PC-3 (cell line): Measurements from ENCODE around the gene CLSTN1. TPM values are rescaled to one million over a fixed set of nuclear protein-coding genes. Genes with fewer than 3 reads are reported as not detected.

Source experiments
- ATAC-seq: fragments of 200-7000 bp; cut with Tn5 transposase; 2 replicates; pipeline ENCODE4 v1.9.1; 2020; ENCODE audit warnings: mild to moderate bottlenecking, moderate library complexity
- BruUV-seq: library from RNA; stranded (reverse); fragments of 400-500 nt; replicated peaks from 2 replicates; lab custom pipeline; 2021; lab: Mats Ljungman, UMichigan
- CTCF ChIA-PET: fragments of 300-600 bp; sonication (Branson Sonifier 250); formaldehyde crosslinking; loops from one replicate; lab custom pipeline; 2022; ENCODE audit warnings: antibody characterized with exemption; lab: Charles Lee
- POLR2A ChIA-PET: fragments of 300-600 bp; sonication (Branson Sonifier 250); formaldehyde crosslinking; loops from one replicate; lab custom pipeline; 2022; ENCODE audit warnings: antibody characterized with exemption; ENCODE audit not compliant: unreplicated experiment; lab: Charles Lee
- DNase-seq: peaks from one replicate; pipeline ENCODE4 v3.0.0-alpha.2; 2015
- H2AFZ ChIP-seq: fragments of 300-600 bp; sonication (generic); 2 replicates; pipeline ENCODE4 v1.6.0; 2016; ENCODE audit warnings: antibody characterized with exemption, low read length
- H3F3A ChIP-seq: fragments of 300-600 bp; sonication (generic); one replicate; pipeline ENCODE4 v1.6.0; 2017; ENCODE audit warnings: antibody characterized with exemption, low read length, control low read depth, mild to moderate bottlenecking; ENCODE audit not compliant: unreplicated experiment
- H3K27ac ChIP-seq: fragments of 300-600 bp; sonication (generic); 2 replicates; pipeline ENCODE4 v1.5.1; 2016; ENCODE audit warnings: mild to moderate bottlenecking, low read length
- H3K27me3 ChIP-seq: fragments of 300-600 bp; sonication (generic); 2 replicates; pipeline ENCODE4 v1.6.1; 2016; ENCODE audit warnings: low read length, mixed read lengths
- H3K36me3 ChIP-seq: fragments of 300-600 bp; sonication (generic); 2 replicates; pipeline ENCODE4 v1.6.1; 2016; ENCODE audit warnings: low read depth, mixed run types, low read length, mixed read lengths
- H3K4me1 ChIP-seq: fragments of 300-600 bp; sonication (generic); 2 replicates; pipeline ENCODE4 v1.5.1; 2016; ENCODE audit warnings: low read length; ENCODE audit not compliant: insufficient read depth
- H3K4me2 ChIP-seq: fragments of 300-600 bp; sonication (generic); 2 replicates; pipeline ENCODE4 v1.6.0; 2016; ENCODE audit warnings: low read length
- H3K4me3 ChIP-seq: fragments of 300-600 bp; sonication (generic); 2 replicates; pipeline ENCODE4 v1.5.1; 2016; ENCODE audit warnings: mild to moderate bottlenecking, low read length, mixed read lengths
- H3K79me2 ChIP-seq: fragments of 300-600 bp; sonication (generic); 2 replicates; pipeline ENCODE4 v1.6.1; 2017; ENCODE audit warnings: low read length, mixed read lengths
- H3K9ac ChIP-seq: fragments of 300-600 bp; sonication (generic); 2 replicates; pipeline ENCODE4 v1.6.0; 2016; ENCODE audit warnings: mild to moderate bottlenecking, low read length
- H3K9me2 ChIP-seq: fragments of 300-600 bp; sonication (generic); replicated peaks from 2 replicates; pipeline ENCODE4 v1.6.1; 2016; ENCODE audit warnings: mixed run types, low read length, mixed read lengths
- H3K9me3 ChIP-seq: fragments of 300-600 bp; sonication (generic); 2 replicates; pipeline ENCODE4 v1.6.1; 2016; ENCODE audit warnings: low read length, mixed read lengths
- H4K20me1 ChIP-seq: fragments of 300-600 bp; sonication (generic); 2 replicates; pipeline ENCODE4 v1.6.1; 2016; ENCODE audit warnings: low read length, mixed read lengths
- EZH2 ChIP-seq: fragments of 300-600 bp; sonication (generic); IDR thresholded peaks from one replicate; pipeline ENCODE4 v1.6.1; 2017; ENCODE audit warnings: antibody characterized with exemption, mild to moderate bottlenecking, low read length; ENCODE audit not compliant: unreplicated experiment
- EZH2phosphoT487 ChIP-seq: fragments of 300-600 bp; sonication (generic); IDR thresholded peaks from 2 replicates; pipeline ENCODE4 v1.6.1; 2018; ENCODE audit warnings: mild to moderate bottlenecking, antibody characterized with exemption, low read length, borderline replicate concordance
- intact Hi-C: fragments of 100-400 bp; cut with micrococcal nuclease; formaldehyde crosslinking; loops from 2 replicates; pipeline ENCODE4 v1.9.0; 2023
- total RNA-seq: library from RNA; depleted of rRNA; stranded (reverse); fragments of >200 nt; gene quantifications from 2 replicates; pipeline ENCODE4 v1.2.3, GENCODE V29; 2014
- TF ChIP-seq, protein P1 (sequence below): fragments of 300-600 bp; sonication (generic); conservative IDR thresholded peaks from 2 replicates; pipeline ENCODE4 v1.5.1; 2017; ENCODE audit warnings: antibody characterized with exemption, low read depth, mild to moderate bottlenecking, low read length

The CLSTN1 gene
- total RNA-seq, 1 experiment from 2014 or later: 98.3 TPM

DNA sequence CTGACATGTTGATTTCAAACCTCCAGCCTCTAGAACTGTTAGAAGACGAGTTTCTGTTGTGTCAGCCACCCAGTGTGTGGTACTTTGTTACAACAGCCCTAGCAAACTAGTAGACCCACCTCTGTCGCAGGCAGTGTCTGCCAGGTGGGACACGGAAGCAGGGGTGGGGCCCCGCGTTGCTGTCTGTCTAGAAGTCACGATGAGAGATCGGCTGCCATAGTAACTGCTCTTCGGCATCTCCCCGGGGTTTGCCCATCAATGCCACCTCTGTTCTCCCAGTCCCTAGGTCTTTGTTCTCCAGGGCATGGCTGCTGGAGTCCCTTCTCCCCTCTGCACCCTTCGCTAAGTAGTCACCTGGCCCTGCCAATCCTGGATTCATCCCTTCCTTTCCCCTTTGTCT is 15.2 kb upstream of the CLSTN1 start:
- BruUV-seq: no TSS peak
- no peak for TF ChIP-seq EZH2
- TF ChIP-seq, protein P1, sequence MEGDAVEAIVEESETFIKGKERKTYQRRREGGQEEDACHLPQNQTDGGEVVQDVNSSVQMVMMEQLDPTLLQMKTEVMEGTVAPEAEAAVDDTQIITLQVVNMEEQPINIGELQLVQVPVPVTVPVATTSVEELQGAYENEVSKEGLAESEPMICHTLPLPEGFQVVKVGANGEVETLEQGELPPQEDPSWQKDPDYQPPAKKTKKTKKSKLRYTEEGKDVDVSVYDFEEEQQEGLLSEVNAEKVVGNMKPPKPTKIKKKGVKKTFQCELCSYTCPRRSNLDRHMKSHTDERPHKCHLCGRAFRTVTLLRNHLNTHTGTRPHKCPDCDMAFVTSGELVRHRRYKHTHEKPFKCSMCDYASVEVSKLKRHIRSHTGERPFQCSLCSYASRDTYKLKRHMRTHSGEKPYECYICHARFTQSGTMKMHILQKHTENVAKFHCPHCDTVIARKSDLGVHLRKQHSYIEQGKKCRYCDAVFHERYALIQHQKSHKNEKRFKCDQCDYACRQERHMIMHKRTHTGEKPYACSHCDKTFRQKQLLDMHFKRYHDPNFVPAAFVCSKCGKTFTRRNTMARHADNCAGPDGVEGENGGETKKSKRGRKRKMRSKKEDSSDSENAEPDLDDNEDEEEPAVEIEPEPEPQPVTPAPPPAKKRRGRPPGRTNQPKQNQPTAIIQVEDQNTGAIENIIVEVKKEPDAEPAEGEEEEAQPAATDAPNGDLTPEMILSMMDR: no peak
- TF ChIP-seq EZH2phosphoT487: no peak
- no peaks in the 10 kb centered on the region for H3K9me2 ChIP-seq

DNA sequence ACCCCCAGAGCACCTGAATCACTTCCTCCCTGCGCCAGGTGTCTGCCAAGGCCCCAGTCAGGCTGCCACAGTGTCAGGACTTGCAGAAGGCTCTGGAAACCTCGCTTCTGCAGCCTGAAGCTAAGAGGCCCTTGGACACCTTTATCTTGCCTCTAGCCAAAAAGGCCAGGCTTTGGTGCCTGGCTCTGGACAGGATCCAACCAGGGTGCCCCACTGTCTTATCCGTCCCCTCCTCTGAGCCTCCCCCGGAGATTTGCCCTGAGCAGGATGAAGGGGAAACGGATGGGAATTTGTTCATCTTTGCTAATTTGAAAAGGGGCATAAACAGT is 12.8 kb upstream of the CLSTN1 start:
- no peak for DNase-seq
- Histone ChIP-seq H3K4me1 (peaks cover 30% of the 10 kb centered on the region), H3K9me3 (no peaks in the 10 kb centered on the region), H3K4me3 (no peak overlapping the region), H4K20me1 (no peaks in the 10 kb centered on the region), H3K27ac (peak overlapping the region; percentile 89), H3K79me2 (no peaks in the 10 kb centered on the region), H3K4me2 (peak overlapping the region; percentile 68), H3K36me3 (no peaks in the 10 kb centered on the region), H3K9me2 (no peaks in the 10 kb centered on the region), H3K9ac (no peak overlapping the region), H2AFZ (0 out of 2 replicates have a peak overlapping the region, but pooled peaks have one; percentile 18), H3K27me3 (no peaks in the 10 kb centered on the region), H3F3A (no peaks in the 10 kb centered on the region)
- no TSS peak for BruUV-seq
- TF ChIP-seq EZH2: no peak
- CTCF ChIA-PET: no interaction called here
- ATAC-seq: no peak
- intact Hi-C loops: loop anchor here (1.0 kb wide), 1 partner anchor 10 kb away; no protein-coding TSS in a partner anchor
- POLR2A ChIA-PET: interaction anchor here (1.0 kb wide), 1 partner anchor 11 kb away, joined by 3 read pairs; no protein-coding TSS in a partner anchor

More for the DNA sequence above, 15.2 kb upstream of the CLSTN1 start:
- ChIA-PET CTCF (no interaction called here), POLR2A (no interaction called here)
- H4K20me1 ChIP-seq: no peaks in the 10 kb centered on the region
- no peak overlapping the region for H2AFZ ChIP-seq
- H3K36me3 ChIP-seq: no peaks in the 10 kb centered on the region
- H3K4me2 ChIP-seq: no peak overlapping the region
- no peaks in the 10 kb centered on the region for H3K79me2 ChIP-seq
- H3K27me3 ChIP-seq: no peaks in the 10 kb centered on the region
- no peak overlapping the region for H3K27ac ChIP-seq
- ATAC-seq: no peak
- intact Hi-C loops: no loop called here
- H3F3A ChIP-seq: no peaks in the 10 kb centered on the region
- H3K4me1 ChIP-seq: peaks cover 50% of the 10 kb centered on the region
- H3K9me3 ChIP-seq: no peaks in the 10 kb centered on the region
- no peak for DNase-seq
- H3K4me3 ChIP-seq: no peak overlapping the region
- H3K9ac ChIP-seq: no peak overlapping the region

DNA sequence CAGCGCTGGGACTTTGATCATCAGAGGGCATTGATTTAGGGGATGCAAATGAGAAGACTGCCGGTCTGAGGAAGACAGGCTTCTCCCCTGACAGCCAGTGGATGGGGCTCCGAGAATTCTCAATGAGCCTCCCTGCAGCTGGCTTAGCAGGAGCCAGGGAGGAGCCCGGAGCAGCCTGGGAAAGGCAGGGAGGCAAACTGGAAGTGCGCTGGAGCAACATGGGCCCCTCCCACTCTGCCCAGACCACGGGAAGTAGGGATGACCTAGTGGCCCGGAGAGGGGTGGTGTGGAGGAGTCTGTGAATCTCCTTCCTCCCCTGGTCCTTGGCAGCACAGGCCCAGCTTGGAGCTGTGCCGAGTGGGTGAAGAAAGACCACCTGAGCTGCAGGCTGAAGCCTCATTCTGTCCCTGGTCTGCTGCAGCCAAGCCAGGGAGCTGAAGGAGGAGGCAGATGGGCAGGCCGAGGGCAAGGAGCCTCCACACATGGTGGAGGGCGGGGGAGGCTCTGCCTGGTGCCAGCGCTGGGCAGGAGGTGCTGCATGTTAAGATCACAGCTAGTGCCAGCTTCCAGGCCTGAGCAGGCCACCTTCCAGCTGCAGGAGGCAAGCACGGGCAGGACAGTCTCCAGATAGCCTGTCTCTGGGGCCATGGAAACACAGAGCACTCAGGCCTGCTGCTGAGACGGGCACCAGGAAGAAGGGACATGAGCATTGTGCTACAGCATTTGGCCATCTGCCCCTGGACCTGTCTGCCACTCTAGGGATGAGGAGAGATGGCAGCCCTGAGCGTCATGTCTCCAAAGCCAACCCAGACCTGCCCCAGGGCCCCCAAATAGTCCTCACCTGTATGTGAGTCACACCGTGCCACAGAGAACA is 12.2 kb upstream of the CLSTN1 start:
- POLR2A ChIA-PET: interaction anchor here (1.0 kb wide), 1 partner anchor 10 kb away, joined by 3 read pairs; no protein-coding TSS in a partner anchor
- Histone ChIP-seq H3K9me2 (no peaks in the 10 kb centered on the region), H3K79me2 (no peaks in the 10 kb centered on the region), H3K27me3 (no peaks in the 10 kb centered on the region), H3K4me2 (peak overlapping the region; percentile 68), H3K9ac (peak overlapping the region; percentile 48), H3K27ac (peak overlapping the region; percentile 89), H3K4me1 (peaks cover 30% of the 10 kb centered on the region), H3K9me3 (no peaks in the 10 kb centered on the region), H3K36me3 (no peaks in the 10 kb centered on the region), H3F3A (no peaks in the 10 kb centered on the region), H3K4me3 (no peak overlapping the region; the same call in 1 of the 2 replicates), H2AFZ (peak overlapping the region; percentile 46), H4K20me1 (no peaks in the 10 kb centered on the region)
- intact Hi-C loops: loop anchor here (1.0 kb wide), 1 partner anchor 10 kb away; no protein-coding TSS in a partner anchor
- TF ChIP-seq EZH2phosphoT487 (no peak), EZH2 (no peak)
- TF ChIP-seq, protein P1: no peak
- no TSS peak for BruUV-seq
- DNase-seq: peak; percentile 91
- peak; percentile 79 for ATAC-seq
- CTCF ChIA-PET: interaction anchor here (0.6 kb wide), 1 partner anchor 303 kb away, joined by 3 read pairs; no protein-coding TSS in a partner anchor
